ENCODE measurements around the gene TNRC6C.

TNRC6C gene

GRCh38 chr17:77999413-78000173, 41.1 kb downstream of the TNRC6C start:
- Histone ChIP-seq H3K27ac (ENCODE audit: extremely low read depth, low read depth, low read length) (no peak overlapping the region), H3K9me3 (ENCODE audit: control insufficient read depth, insufficient read depth, low read depth, low read length) (no peaks in the 10 kb centered on the region), H3K4me1 (ENCODE audit: control insufficient read depth, insufficient read depth, low read length) (peaks cover 21% of the 10 kb centered on the region), H3K36me3 (ENCODE audit: control insufficient read depth in 2 of 2, insufficient read depth in 1 of 2, low read length in 2 of 2) (peaks cover 0 to 1% of the 10 kb centered on the region in 2 experiments; a peak in 1 of 3 replicates), H3K4me3 (ENCODE audit: low read depth, low read length) (no peak overlapping the region)
- ChIA-PET POLR2A (interaction anchor here (1.7 kb wide), 1 partner anchor 41 kb away, joined by 7 read pairs; the partner anchor contains the start of gene TNRC6C), CTCF (interaction anchor here (0.7 to 1.3 kb wide), 3 partner anchors 11 to 462 kb away, joined by 3 to 4 read pairs (median 3); no protein-coding TSS in a partner anchor)
- TF ChIP-seq ZFP3 (tag by site-specific recombination; IDR thresholded peaks at IDR 0.05; ENCODE audit: low read depth): no peak
- peak; percentile 95 for TF ChIP-seq RBAK (tag by site-specific recombination; IDR thresholded peaks at IDR 0.05)
- TF ChIP-seq ZNF660 (tag by site-specific recombination; IDR thresholded peaks at IDR 0.05): 0 out of 2 replicates have a peak, but pooled peaks have one; percentile 40
- TF ChIP-seq KLF1 (tag by site-specific recombination; IDR thresholded peaks at IDR 0.05): no peak
- TF ChIP-seq ZIC2 (tag by site-specific recombination; IDR thresholded peaks at IDR 0.05): peak; percentile 43
- no peak for TF ChIP-seq ZNF184 (tag by site-specific recombination; IDR thresholded peaks at IDR 0.05)
- no peak for TF ChIP-seq BCL6B (tag by site-specific recombination; IDR thresholded peaks at IDR 0.05)
- TF ChIP-seq ZNF555 (tag by site-specific recombination; conservative IDR thresholded peaks at IDR 0.05): no peak
- no peak for TF ChIP-seq ZNF16 (tag by site-specific recombination; IDR thresholded peaks at IDR 0.05; ENCODE audit: low read depth)
- no peak for TF ChIP-seq ZNF514 (tag by site-specific recombination; IDR thresholded peaks at IDR 0.05)
- no peak for TF ChIP-seq ZNF138 (tag by site-specific recombination; IDR thresholded peaks at IDR 0.05; ENCODE audit: borderline replicate concordance)
- TF ChIP-seq ZNF513 (tag by site-specific recombination; IDR thresholded peaks at IDR 0.05): no peak
- no peak for TF ChIP-seq ZNF366 (tag by site-specific recombination; conservative IDR thresholded peaks at IDR 0.05)
- no peak for TF ChIP-seq ZNF48 (tag by site-specific recombination; IDR thresholded peaks at IDR 0.05)
- TF ChIP-seq ZBTB6 (tag by site-specific recombination; IDR thresholded peaks at IDR 0.05): no peak
- no peak for TF ChIP-seq ZNF174 (tag by site-specific recombination; IDR thresholded peaks at IDR 0.05)
- no peak for TF ChIP-seq ZNF510 (tag by site-specific recombination; IDR thresholded peaks at IDR 0.05; ENCODE audit: insufficient replicate concordance)
- TF ChIP-seq ZNF280C (tag by site-specific recombination; IDR thresholded peaks at IDR 0.05): no peak
- no peak for TF ChIP-seq ZNF121 (tag by site-specific recombination; IDR thresholded peaks at IDR 0.05)
- TF ChIP-seq ZNF704 (tag by site-specific recombination; IDR thresholded peaks at IDR 0.05): no peak
- no peak for TF ChIP-seq ZNF580 (tag by site-specific recombination; IDR thresholded peaks at IDR 0.05)
- no peak for TF ChIP-seq KLF9 (tag by site-specific recombination; IDR thresholded peaks at IDR 0.05; ENCODE audit: low read depth)
- TF ChIP-seq KLF7 (tag by site-specific recombination; IDR thresholded peaks at IDR 0.05; ENCODE audit: borderline replicate concordance): no peak
- no peak for TF ChIP-seq ZNF830 (tag by site-specific recombination; IDR thresholded peaks at IDR 0.05; ENCODE audit: low read depth)
- no peak for TF ChIP-seq SCRT2 (tag by site-specific recombination; IDR thresholded peaks at IDR 0.05)
- no peak for TF ChIP-seq ZNF404 (tag by site-specific recombination; IDR thresholded peaks at IDR 0.05)
- TF ChIP-seq ZNF624 (tag by site-specific recombination; IDR thresholded peaks at IDR 0.05): no peak
- no peak for TF ChIP-seq ZBTB21 (tag by site-specific recombination; IDR thresholded peaks at IDR 0.05)
- no peak for TF ChIP-seq ZNF843 (tag by site-specific recombination; IDR thresholded peaks at IDR 0.05)
- TF ChIP-seq ZNF2 (tag by site-specific recombination; IDR thresholded peaks at IDR 0.05): no peak

Data from HEK293 (cell line).